Breast epithelium (tissue), 4 donors: ENCODE measurements around the gene PALLD. TPM values are rescaled to one million over a fixed set of nuclear protein-coding genes. Genes with fewer than 3 reads are reported as not detected.

Source experiments
- DNase-seq, 2 donors: peaks; one replicate each; pipeline ENCODE4 v3.0.0-alpha.2; 2019; ENCODE audit warnings: low spot score in 2 of 2
- H3K27ac ChIP-seq, 2 donors: fragments of 200-600 bp; sonication (generic) in 1 of 2; one replicate each; pipeline ENCODE4 v1.5.1; 2016 to 2019; ENCODE audit warnings: mild to moderate bottlenecking in 1 of 2
- H3K27me3 ChIP-seq, 2 donors: fragments of 200-600 bp; sonication (generic) in 1 of 2; one replicate each; pipeline versions ENCODE4 v1.5.1 to v1.6.0; 2017 to 2019; ENCODE audit warnings: control low read depth in 1 of 2, mild to moderate bottlenecking in 1 of 2
- H3K36me3 ChIP-seq: fragments of 200-600 bp; one replicate; pipeline ENCODE4 v1.5.1; 2019
- H3K4me1 ChIP-seq, 2 donors: fragments of 200-600 bp; sonication (generic); one replicate each; pipeline ENCODE4 v1.5.1; 2016 to 2019; ENCODE audit warnings: control low read depth in 1 of 2
- H3K4me3 ChIP-seq, 3 donors: fragments of 200-600 bp; sonication (generic); 1 replicate in 2 of 3; 2 replicates in 1 of 3; pipeline ENCODE4 v1.5.1; 2016 to 2019; ENCODE audit warnings: mild to moderate bottlenecking in 3 of 3, moderate library complexity in 2 of 3
- H3K9me3 ChIP-seq, 2 donors: fragments of 200-600 bp; sonication (generic) in 1 of 2; one replicate each; pipeline ENCODE4 v1.5.1; 2016 to 2019; ENCODE audit warnings: control low read depth in 1 of 2
- CTCF ChIP-seq, 3 donors: fragments of 450-650 bp; IDR thresholded peaks; one replicate each; pipeline ENCODE4 v1.5.1; 2016 to 2017; ENCODE audit warnings: antibody characterized with exemption in 3 of 3, mild to moderate bottlenecking in 3 of 3, moderate library complexity in 3 of 3
- POLR2A ChIP-seq: fragments of 450-650 bp; IDR thresholded peaks from one replicate; pipeline ENCODE4 v1.6.1; 2016; ENCODE audit warnings: antibody characterized with exemption, mild to moderate bottlenecking, moderate library complexity
- POLR2AphosphoS5 ChIP-seq, 3 donors: sonication (generic); formaldehyde crosslinking; IDR thresholded peaks; one replicate each; pipeline ENCODE4 v1.6.1; 2017; ENCODE audit warnings: antibody characterized with exemption in 3 of 3
- intact Hi-C: fragments of 100-400 bp; cut with DNase I; formaldehyde crosslinking; loops from one replicate; pipeline ENCODE4 v1.15.1; 2023; ENCODE audit warnings: low total_unique reads
- total RNA-seq, 3 donors: library from RNA; depleted of rRNA; stranded (reverse); fragments of >200 nt; gene quantifications; one replicate each; pipeline ENCODE4 v1.1.0, GENCODE V29; 2016

The PALLD gene
- total RNA-seq, 3 donors from 2014 or later: 96.0 to 186 (median 174) TPM

GRCh38 chr4:168811207-168811606 lies 314.4 kb downstream of the PALLD start:
- TF ChIP-seq POLR2A (no peak), POLR2AphosphoS5 (IDR thresholded peaks at IDR 0.05) (no peak), CTCF (IDR thresholded peaks at IDR 0.05) (no peak)
- DNase-seq: peak in 1 of 2 donors; percentile 52
- intact Hi-C loops: no loop called here
- Histone ChIP-seq H3K9me3 (no peaks in the 10 kb centered on the region), H3K4me1 (peaks cover 0 to 3% of the 10 kb centered on the region in 2 donors), H3K27me3 (no peaks in the 10 kb centered on the region), H3K4me3 (no peak overlapping the region), H3K36me3 (no peaks in the 10 kb centered on the region), H3K27ac (peak overlapping the region; percentile 60 to 80)

- Histone ChIP-seq H3K4me3 (peak overlapping the region in 1 of 3 donors; percentile 0), H3K9me3 (no peaks in the 10 kb centered on the region), H3K4me1 (peaks cover under 1 to 3% of the 10 kb centered on the region in 2 donors), H3K36me3 (no peaks in the 10 kb centered on the region), H3K27me3 (no peaks in the 10 kb centered on the region), H3K27ac (peak overlapping the region; percentile 60 to 80)
- DNase-seq: no peak
- intact Hi-C loops: no loop called here
- no peak for TF ChIP-seq CTCF (IDR thresholded peaks at IDR 0.05)
- no peak for TF ChIP-seq POLR2AphosphoS5 (IDR thresholded peaks at IDR 0.05)
- TF ChIP-seq POLR2A: no peak
Observed at GRCh38 chr4:168811786-168812651, 315.2 kb downstream of the PALLD start.

GRCh38 chr4:168812806-168813205 lies 316.0 kb downstream of the PALLD start:
- intact Hi-C loops: no loop called here
- Histone ChIP-seq H3K4me3 (peak overlapping the region in 1 of 3 donors; percentile 0), H3K36me3 (no peaks in the 10 kb centered on the region), H3K27me3 (no peaks in the 10 kb centered on the region), H3K9me3 (no peaks in the 10 kb centered on the region), H3K4me1 (peaks cover 3 to 7% of the 10 kb centered on the region in 2 donors), H3K27ac (peak overlapping the region; percentile 60 to 80)
- no peak for DNase-seq
- TF ChIP-seq POLR2AphosphoS5 (IDR thresholded peaks at IDR 0.05): no peak

GRCh38 chr4:168813890-168814289 lies 317.0 kb downstream of the PALLD start:
- Histone ChIP-seq H3K9me3 (no peaks in the 10 kb centered on the region), H3K4me1 (peaks cover 3 to 7% of the 10 kb centered on the region in 2 donors), H3K36me3 (no peaks in the 10 kb centered on the region), H3K27ac (peak overlapping the region; percentile 31 to 60), H3K27me3 (no peaks in the 10 kb centered on the region), H3K4me3 (no peak overlapping the region)
- no peak for TF ChIP-seq POLR2AphosphoS5 (IDR thresholded peaks at IDR 0.05)
- TF ChIP-seq POLR2A: no peak
- intact Hi-C loops: no loop called here
- no peak for DNase-seq

- H3K27ac ChIP-seq: peak overlapping the region; percentile 86
- intact Hi-C loops: loop anchor here (1.0 kb wide), 1 partner anchor 31 kb away; no protein-coding TSS in a partner anchor
- peak overlapping the region in 2 of 3 donors; percentile 6 to 23 for H3K4me3 ChIP-seq
- no peaks in the 10 kb centered on the region for H3K9me3 ChIP-seq
- peaks cover 3 to 7% of the 10 kb centered on the region in 2 donors for H3K4me1 ChIP-seq
- DNase-seq: no peak
- H3K36me3 ChIP-seq: no peaks in the 10 kb centered on the region
- TF ChIP-seq POLR2AphosphoS5 (IDR thresholded peaks at IDR 0.05) (no peak), CTCF (IDR thresholded peaks at IDR 0.05) (no peak), POLR2A (no peak)
- no peaks in the 10 kb centered on the region for H3K27me3 ChIP-seq
Observed at GRCh38 chr4:168815379-168816345, 318.8 kb downstream of the PALLD start.
